GM21367 (cell line): Measurements from ENCODE around the gene BAX.
A peak's percentile ranks its signal among the peaks of the same experiment; 100 is the strongest.
"Not testable (repeated sequence)": the region's sequence is repeated elsewhere in the genome, so short reads cannot be mapped to it uniquely, and the experiment has no call there.

ENCODE experiments used
- ATAC-seq: cut with Tn5 transposase; IDR thresholded peaks from one replicate; pipeline ENCODE4 v1.9.1; 2021; ENCODE audit not compliant: unreplicated experiment

Gene BAX

GRCh38 chr19:48954595-48955307 is at the start of gene BAX:
Gene BAX, plus strand, starts transcription at chr19:48954875. Its CDS starts 54 bp downstream, at chr19:48954929.
- ATAC-seq: peak; percentile 76

GRCh38 chr19:48905664-48906063 is 49.0 kb upstream of the BAX start:
- ATAC-seq: no peak

GRCh38 chr19:48906324-48906723 is 48.4 kb upstream of the BAX start:
- ATAC-seq: no peak

- ATAC-seq: no peak
Measured at GRCh38 chr19:48907671-48908070, 47.0 kb upstream of the BAX start.

- ATAC-seq: not testable (repeated sequence)
Measured at GRCh38 chr19:48909424-48910077, 45.1 kb upstream of the BAX start.

GRCh38 chr19:48910803-48911202 is 43.9 kb upstream of the BAX start:
- no peak for ATAC-seq

GRCh38 chr19:48913114-48913889 is 41.4 kb upstream of the BAX start:
- no peak for ATAC-seq

GRCh38 chr19:48914181-48914580 is 40.5 kb upstream of the BAX start:
- ATAC-seq: no peak

GRCh38 chr19:48915757-48916156 is 38.9 kb upstream of the BAX start:
- ATAC-seq: no peak

GRCh38 chr19:48918071-48918470 is 36.6 kb upstream of the BAX start:
- ATAC-seq: no peak

- no peak for ATAC-seq
Measured at GRCh38 chr19:48918801-48919247, 35.9 kb upstream of the BAX start.

GRCh38 chr19:48919271-48919670 is 35.4 kb upstream of the BAX start:
- not testable (repeated sequence) for ATAC-seq

GRCh38 chr19:48920949-48921348 is 33.7 kb upstream of the BAX start:
- no peak for ATAC-seq

- ATAC-seq: no peak
Measured at GRCh38 chr19:48921721-48922500, 32.8 kb upstream of the BAX start.

- ATAC-seq: no peak
Measured at GRCh38 chr19:48922548-48923490, 31.9 kb upstream of the BAX start.

GRCh38 chr19:48925240-48925843 is 29.3 kb upstream of the BAX start:
- no peak for ATAC-seq

- not testable (repeated sequence) for ATAC-seq
Measured at GRCh38 chr19:48925890-48926289, 28.8 kb upstream of the BAX start.

- ATAC-seq: no peak
Measured at GRCh38 chr19:48926909-48927308, 27.8 kb upstream of the BAX start.

- ATAC-seq: not testable (repeated sequence)
Measured at GRCh38 chr19:48927692-48928091, 27.0 kb upstream of the BAX start.
